ENCODE measurements around the gene CD80.
"Not testable (repeated sequence)": the region's sequence is repeated elsewhere in the genome, so short reads cannot be mapped to it uniquely, and the experiment has no call there.

Gene CD80

DNA sequence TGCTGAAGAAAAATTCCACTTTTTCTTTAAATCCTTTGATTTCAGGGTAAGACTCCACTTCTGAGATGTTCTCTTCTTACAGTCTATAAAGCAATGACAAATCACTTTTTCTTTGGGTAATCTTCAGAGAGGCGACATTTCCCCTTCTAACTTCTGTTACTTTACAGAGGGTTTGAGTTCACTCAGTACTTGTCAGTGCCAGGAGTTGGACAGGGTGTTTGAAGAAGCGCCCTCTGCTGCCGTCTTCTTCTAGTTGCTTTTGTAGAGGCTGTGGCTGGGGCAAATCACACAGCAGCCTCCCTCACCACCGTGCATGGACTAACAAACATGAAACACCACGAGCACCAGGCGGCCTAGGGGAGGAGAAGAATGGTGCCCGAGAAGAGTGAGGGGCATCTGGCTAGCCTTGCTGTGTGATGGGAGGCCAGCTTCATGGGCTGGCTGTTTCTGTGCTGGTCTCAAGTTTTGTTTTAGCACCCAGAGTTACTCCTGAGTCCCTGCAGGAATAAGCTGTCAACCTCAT is at the start of gene CD80:
CD80 (minus strand) TSS at position 174 of the 523 bp plus-strand sequence. CDS start 1,886 bp downstream, outside the sequence.
- peak; percentile 20 to 29 for DNase-seq (ENCODE audit: low read depth in 2 of 2)

DNA sequence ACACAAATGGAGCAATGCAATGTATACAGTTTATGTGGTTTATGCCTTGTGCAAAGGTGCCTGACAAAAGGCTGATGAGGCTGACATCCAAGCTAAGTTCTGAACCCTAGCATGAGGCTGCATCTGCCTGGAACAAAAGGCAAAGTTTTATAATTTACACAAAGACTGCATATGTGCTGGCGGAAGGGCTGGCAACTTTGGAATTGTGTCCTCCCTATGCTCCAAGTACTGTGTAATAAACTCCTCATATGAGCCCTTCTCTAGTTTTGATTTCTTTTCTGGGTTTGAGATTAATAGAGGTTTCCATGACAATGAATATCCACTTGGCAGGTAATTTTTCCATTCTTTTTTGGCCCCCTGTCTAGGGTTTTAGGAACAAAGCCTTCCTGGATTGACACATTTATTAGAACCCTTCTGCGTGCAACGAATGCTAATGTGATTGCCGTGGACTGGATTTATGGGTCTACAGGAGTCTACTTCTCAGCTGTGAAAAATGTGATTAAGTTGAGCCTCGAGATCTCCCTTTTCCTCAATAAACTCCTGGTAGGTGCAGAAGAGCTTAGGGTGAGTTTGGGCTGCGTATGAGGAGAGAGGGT is 49.1 kb upstream of the CD80 start:
- DNase-seq (ENCODE audit: low read depth in 2 of 2), result no peak

DNA sequence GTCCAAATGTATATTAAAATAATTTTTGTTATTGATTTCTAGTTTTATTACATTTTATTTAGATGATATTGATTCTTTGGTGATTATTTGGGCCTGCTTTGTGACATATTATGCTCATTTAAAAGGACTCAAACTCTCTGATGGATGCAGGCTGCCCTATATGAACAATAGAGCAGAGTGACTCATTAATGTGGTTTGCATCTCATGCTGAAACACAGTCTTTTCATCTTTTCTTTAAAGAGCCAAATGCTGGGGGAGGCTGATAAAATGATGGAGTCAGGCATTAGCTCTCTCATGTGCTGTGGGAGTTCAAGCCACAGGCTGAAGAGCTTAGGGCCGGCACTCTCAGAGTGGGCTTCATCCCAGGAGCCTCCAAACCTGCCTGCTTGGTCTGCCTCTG is 45.5 kb upstream of the CD80 start:
- DNase-seq (ENCODE audit: low read depth in 2 of 2), result no peak

DNA sequence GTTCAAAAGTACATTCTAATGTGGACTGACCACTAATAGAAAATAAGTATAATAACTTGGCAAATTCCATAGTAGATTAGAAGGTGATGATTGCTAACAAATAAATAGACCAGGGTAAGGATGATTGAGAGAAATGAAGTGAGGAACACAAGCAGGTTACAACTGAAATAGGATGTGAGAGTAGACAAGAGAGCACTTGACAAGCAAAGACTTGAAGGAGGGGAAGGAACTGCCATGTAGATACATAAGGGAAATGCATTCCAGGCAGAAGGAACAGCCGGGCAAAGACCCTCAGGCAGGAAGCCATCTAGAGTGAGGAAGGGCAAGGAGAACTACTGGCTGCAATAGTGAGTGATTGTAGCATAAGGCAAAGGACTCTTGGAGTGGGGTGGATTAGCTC is 43.3 kb upstream of the CD80 start:
- no peak for DNase-seq (ENCODE audit: low read depth in 2 of 2)

DNA sequence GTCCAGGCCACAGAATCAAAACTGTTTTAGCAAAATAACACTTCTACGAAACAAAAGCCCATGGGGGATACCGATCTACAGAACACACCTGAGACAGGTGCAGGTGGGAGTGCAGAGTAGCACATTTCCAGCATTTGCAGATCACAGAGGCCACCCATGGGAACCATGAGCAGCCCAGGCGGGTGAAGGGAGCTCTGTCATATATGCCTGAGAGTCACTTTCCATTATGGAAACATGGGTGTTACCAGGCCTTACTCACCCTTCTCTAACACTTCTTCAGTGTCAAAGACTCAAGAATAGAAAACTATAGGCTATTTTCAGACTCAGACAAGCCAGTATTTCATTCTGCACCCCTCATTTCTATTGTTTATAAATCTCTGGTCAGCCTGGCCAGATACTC is 41.7 kb upstream of the CD80 start:
- DNase-seq (ENCODE audit: low read depth in 2 of 2), result no peak

DNA sequence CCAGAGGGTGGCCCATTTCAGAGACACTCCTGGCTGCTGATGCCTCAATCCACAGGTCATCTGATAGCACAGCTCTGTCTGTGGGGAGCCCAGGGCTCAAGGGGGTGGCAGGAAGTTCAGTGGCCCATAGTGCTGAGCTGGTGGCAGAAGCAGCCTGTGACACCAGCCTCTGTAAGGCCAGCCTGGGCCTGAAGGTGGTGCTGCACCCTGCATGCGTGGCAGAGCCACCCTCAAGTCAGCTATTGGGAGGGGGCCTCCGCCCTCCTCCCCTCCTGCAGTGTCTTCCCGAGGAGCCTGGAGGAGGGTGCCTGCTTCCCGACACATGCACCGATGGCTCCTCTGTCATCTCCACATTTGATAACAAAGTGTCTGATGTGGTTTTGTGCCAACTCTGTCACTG is 41.3 kb upstream of the CD80 start:
- DNase-seq (ENCODE audit: low read depth in 2 of 2), result no peak

GRCh38 chr3:119599558-119600174 is 40.3 kb upstream of the CD80 start:
- DNase-seq (ENCODE audit: low read depth in 2 of 2), result no peak

DNA sequence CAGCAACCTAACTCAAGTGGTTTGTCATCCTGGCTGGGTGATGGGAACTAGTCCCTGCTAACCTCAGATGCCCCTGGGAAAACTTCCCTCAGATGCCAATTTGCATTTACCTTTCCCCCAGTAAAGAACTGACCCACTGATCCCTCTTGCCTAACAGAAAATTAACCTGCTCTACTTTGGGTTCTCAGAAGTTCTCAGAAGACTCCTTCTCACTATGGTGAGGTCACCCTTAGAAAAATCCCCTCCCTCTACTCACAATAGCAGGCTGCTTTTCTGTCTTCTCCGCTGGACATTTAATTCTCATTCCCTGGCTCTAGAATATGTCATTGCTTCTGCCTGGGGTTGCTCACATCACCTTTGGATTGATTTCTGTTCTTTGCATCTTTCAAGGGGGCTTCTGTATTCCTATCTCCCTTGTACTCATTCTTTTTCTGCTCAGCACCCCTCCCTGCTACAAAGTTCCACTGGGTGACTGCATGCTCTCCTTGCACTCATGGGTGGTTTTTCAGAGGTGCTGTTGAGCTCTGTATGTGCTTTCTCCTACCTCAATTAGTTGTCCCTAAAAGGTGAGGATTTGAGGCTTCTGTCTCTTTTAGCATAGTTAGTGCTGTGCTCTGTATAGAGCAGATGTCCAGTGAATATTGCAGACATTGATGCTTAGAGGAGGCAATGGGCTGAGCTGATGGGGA is 39.1 kb upstream of the CD80 start:
- no peak for DNase-seq (ENCODE audit: low read depth in 2 of 2)

DNA sequence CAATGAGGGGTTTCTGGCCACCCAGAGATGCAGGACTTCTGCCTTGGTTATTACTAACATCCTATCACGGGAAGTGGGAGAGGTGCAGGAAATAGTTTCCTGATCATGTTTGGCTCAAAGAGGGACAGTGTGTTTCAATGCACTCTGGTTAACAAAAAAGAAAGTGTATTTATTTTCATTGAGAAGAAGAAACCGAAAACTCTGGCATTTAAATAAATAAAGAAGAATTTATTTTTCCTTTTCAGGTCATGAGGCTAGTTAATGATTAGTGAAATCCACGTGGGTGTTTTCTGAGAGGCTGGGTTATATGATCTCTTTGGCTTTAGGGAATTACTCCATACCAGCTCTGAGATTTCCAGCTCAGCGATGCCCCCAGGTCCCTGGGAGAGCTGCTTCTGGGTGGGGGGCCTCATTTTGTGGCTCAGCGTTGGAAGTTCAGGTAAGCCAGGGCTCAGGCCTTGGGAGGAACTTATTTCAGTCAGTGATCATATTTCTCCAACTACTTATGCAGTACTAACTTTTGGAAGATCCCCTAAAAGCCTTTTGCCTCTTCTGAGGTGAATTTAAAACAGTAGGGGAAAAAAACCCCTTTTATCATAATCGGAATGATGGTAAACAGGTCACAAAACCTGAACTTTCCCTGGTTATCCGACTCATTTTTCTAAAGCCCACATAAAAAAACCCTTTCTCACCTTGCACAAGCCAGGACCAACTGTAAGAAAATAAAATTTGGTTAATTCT is 38.3 kb upstream of the CD80 start, which contains the start of gene PLA1A:
PLA1A (plus strand) TSS at position 338 of the 741 bp plus-strand sequence; CDS start at position 367, 29 bp downstream.
- DNase-seq (ENCODE audit: low read depth in 2 of 2), result no peak

GRCh38 chr3:119596398-119596797 is 37.0 kb upstream of the CD80 start:
- DNase-seq (ENCODE audit: low read depth in 2 of 2), result no peak

DNA sequence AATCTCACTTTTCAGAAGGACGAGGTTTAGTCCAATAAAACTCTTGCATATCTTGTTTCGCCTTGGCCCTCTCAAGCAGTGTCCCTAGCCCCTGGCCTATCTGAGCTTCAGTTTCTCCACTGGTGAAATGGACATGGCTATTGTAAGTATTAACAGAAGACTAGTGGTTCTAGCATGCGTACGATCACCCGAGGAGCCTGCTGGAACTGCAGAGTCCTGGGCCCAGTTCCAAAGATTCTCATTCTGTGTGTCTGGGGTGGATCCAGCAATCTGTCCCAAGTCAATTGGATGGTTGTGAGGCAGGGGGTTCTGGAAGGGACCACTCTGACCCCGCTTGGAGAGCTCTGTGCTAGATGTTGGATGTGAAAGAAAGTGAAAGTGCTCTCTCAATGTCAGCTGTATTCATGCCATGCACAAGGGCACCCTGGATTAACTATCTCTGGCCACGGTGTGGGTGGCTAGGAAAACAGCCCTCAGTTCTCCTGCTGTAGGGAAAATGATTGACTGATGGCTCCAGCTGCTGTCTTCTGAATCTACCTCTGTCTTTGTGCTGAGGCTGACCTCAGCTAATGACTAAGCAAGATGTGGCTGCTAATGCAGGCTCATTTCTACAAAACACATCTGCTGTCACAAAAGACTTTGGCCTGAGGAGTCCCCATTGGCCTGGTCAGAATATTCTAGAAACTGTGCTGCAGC is 36.4 kb upstream of the CD80 start:
- no peak for DNase-seq (ENCODE audit: low read depth in 2 of 2)

GRCh38 chr3:119594929-119595328 is 35.5 kb upstream of the CD80 start:
- DNase-seq (ENCODE audit: low read depth in 2 of 2), result not testable (repeated sequence)

GRCh38 chr3:119594066-119594465 is 34.7 kb upstream of the CD80 start:
- DNase-seq (ENCODE audit: low read depth in 2 of 2), result no peak

DNA sequence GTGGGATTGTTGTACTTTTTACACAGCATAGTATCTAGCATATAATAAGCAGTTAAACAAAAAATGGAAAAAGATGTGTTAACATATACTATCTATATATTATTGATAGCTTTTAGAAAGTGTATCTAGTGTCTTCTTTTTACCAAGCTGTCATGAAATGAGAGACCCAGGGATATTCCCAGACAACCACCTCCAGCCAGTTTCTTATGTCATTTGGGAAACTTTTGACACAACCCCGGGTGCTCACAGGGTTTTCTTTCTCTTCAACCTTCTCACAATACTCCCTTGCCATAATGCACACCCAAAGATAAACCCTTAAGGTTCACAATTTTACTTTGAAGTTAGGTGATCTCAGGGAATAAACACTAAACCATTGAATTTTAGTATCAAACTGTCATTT is 33.4 kb upstream of the CD80 start:
- DNase-seq (ENCODE audit: low read depth in 2 of 2), result no peak

DNA sequence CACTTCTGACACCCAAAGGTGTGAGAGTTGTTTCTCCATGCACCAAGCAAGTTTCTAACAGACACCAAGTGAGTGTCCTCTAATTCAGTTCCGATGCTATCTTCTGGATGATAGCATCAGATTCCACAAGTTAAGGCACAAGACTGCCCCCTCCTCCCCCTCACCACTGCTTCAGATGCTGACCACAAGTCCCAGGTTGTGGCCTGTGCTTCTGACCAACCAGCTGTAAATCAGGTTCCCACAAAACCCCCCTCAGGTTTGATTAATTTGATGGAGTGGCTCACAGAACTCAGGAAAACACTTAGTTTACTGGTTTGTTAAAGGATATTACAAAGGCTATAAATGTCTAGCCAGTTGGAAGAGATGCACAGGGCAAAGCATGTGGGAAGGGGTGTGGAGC is 31.3 kb upstream of the CD80 start:
- DNase-seq (ENCODE audit: low read depth in 2 of 2), result no peak

DNA sequence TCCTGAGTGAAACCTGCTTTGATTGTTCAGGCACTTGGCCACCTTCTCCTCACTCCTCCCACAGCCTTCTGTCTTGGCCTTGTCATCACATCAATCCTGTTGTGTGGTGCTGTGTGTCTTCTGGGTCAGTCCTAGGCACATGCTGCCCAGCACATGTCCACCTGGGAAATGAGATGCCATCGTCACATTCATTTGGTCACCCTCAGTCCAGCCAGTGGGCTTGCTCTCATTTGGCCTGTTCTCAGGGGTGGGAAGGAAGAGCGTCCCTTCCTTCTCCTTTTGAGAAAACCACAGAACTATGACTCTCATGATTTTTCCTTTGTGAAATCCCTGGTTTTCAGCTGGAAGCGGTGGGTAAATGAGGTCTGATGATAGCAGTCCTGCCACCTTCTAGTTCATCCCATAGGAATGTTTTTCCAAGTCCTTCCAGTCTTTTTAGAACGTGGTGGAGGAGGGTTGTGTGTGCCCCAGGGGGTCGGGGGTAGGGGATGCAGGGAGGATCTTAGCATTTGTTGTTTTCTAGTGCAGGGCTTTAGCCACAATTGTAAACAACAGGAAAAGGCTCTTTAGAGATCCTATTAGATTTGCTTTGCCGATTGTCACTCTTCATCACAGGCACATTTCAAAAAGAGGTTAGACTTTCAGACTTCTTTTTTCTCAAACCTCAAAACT is 29.8 kb upstream of the CD80 start:
- no peak for DNase-seq (ENCODE audit: low read depth in 2 of 2)

GRCh38 chr3:119588112-119588511 is 28.7 kb upstream of the CD80 start:
- no peak for DNase-seq (ENCODE audit: low read depth in 2 of 2)

DNA sequence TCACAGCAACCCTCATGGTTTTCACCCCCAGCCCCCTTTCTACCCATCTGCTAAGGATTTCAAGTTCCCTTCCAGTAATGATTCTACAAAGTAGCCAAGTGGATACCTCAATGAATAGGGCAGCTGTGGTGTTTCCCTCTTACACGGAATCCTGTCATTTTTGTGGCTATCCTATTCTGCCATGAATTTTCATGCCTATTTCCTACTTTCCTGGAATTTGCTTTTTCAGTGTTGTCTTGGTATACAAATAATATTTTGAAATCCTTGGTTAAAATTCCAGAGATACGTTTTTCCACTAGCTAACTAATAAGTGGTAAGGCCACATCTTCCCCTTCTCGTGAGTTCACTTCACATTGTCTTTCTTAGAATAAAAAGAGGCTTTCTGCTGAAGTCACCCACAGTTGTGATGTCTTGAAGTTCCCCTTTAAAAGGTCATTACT is 27.3 kb upstream of the CD80 start:
- no peak for DNase-seq (ENCODE audit: low read depth in 2 of 2)

DNA sequence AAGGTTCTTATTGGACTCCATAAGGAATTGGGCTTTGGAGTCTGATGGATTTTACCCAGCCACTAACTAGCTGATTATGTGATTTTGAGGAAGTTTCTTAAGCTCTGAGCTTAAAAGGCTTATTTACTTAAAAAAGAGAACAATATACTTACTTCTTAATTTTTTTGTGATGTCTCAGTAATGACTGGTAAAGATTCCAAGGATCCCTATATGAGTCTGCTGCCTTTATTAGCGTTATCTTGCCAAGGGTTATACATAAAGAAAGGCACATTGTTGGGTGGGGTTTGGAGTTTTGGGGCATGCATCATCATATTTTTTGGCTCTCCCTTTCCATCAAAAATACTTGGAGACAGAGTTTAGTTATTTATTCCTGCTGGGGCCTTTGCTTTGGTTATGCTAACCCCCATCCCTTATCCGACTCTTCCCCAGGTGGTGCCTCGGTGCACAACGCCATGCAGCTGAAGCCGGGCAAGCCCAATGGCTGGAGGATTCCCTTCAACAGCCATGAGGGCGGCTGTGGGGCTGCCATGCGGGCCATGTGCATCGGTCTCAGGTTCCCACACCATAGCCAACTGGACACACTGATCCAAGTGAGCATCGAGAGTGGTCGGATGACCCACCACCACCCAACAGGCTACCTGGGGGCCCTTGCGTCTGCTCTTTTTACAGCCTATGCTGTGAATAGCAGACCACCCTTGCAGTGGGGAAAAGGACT is 26.6 kb upstream of the CD80 start:
- no peak for DNase-seq (ENCODE audit: low read depth in 2 of 2)

DNA sequence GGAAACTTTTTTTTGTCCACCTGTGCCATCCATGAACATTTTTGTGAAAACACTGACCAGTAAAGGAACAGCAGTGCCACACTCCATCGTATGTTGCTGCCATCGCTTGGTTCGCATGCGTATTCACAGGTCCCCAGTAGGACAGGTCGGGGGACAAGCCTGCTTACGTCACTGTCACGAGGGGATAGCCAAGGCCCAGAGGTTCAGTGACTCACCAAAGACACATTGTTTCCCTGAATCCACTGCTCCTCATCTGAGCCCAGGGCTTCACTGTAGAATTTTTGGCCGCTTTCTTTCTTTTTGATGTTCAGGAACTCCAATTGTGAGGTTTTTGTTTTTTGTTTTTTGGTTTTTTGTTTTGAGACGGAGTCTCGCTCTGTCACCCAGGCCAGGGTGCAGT is 25.8 kb upstream of the CD80 start:
- DNase-seq (ENCODE audit: low read depth in 2 of 2), result no peak

Data from activated CD8-positive, alpha-beta memory T cell treated with anti-CD3 and anti-CD28 coated beads for 4 hours (primary cell).